Right lobe of liver (tissue), 6 donors: Measurements from ENCODE around the gene FSHR. TPM values are rescaled to one million over a fixed set of nuclear protein-coding genes. Genes with fewer than 3 reads are reported as not detected.

Experiments
- ATAC-seq, 4 donors: fragments of 200-7000 bp; cut with Tn5 transposase; one replicate each; pipeline ENCODE4 v1.9.1; 2020; ENCODE audit warnings: mild to moderate bottlenecking in 4 of 4, moderate library complexity in 4 of 4
- DNase-seq, 3 donors: peaks; one replicate each; pipeline ENCODE4 v3.0.0-alpha.2; 2020
- H3K27ac ChIP-seq, 3 donors: fragments of 200-600 bp; one replicate each; pipeline ENCODE4 v1.8.0; 2022
- H3K27me3 ChIP-seq, 2 donors: fragments of 200-600 bp; one replicate each; pipeline ENCODE4 v1.8.0; 2022
- H3K36me3 ChIP-seq, 4 donors: fragments of 200-600 bp; sonication (generic) in 1 of 4; one replicate each; pipeline versions ENCODE4 v1.5.1 to v1.8.0; 2017 to 2022; ENCODE audit warnings: control low read depth in 1 of 4
- H3K4me1 ChIP-seq, 4 donors: fragments of 200-600 bp; sonication (generic) in 1 of 4; one replicate each; pipeline versions ENCODE4 v1.5.1 to v1.8.0; 2017 to 2022; ENCODE audit warnings: control low read depth in 1 of 4
- H3K4me3 ChIP-seq, 3 donors: fragments of 200-600 bp; one replicate each; pipeline ENCODE4 v1.8.0; 2022
- H3K9me3 ChIP-seq, 4 donors: fragments of 200-600 bp; sonication (generic) in 1 of 4; one replicate each; pipeline versions ENCODE4 v1.5.1 to v1.8.0; 2017 to 2022; ENCODE audit warnings: control low read depth in 1 of 4
- CTCF ChIP-seq, 4 donors: fragments of 200-600 bp in 3 of 4; fragments of 450-650 bp in 1 of 4; IDR thresholded peaks; one replicate each; pipeline versions ENCODE4 v1.5.1 to v1.8.0; 2016 to 2022; ENCODE audit warnings: antibody characterized with exemption in 4 of 4, mild to moderate bottlenecking in 2 of 4
- POLR2A ChIP-seq: fragments of 450-650 bp; IDR thresholded peaks from one replicate; pipeline ENCODE4 v1.6.1; 2017; ENCODE audit warnings: antibody characterized with exemption, mild to moderate bottlenecking
- WGBS: methylation state at CpG from one replicate; pipeline ENCODE4 v1.1.6; 2018; ENCODE audit warnings: low coverage, low lambda C conversion rate; ENCODE audit not compliant: insufficient coverage; ENCODE audit errors: missing lambda C conversion rate; 5-methylcytosine and 5-hydroxymethylcytosine counted together
- intact Hi-C, 2 donors: fragments of 100-400 bp; cut with DNase I; formaldehyde crosslinking; loops; one replicate each; pipeline versions ENCODE4 v1.11.2 to v1.14.1; 2022
- total RNA-seq, 6 experiments: library from RNA; depleted of rRNA in 2 of 6; stranded (reverse); fragments of >200 nt in 2 of 6; fragmentation: NEBNext Ultra II Directional in 3 of 6; extraction: Animal tissue kit (Norgen Biotek cat#: 25700) in 3 of 6; gene quantifications; one replicate each; pipeline versions ENCODE4 v1.1.0 to v1.2.4, GENCODE V29; 2016 to 2023
- donor health status: DM: no; HTN: yes; CAD: no.
- donor health status: DM: no; HTN: no; CAD: no.
- donor health status: DM: no; HTN: no; CAD: no.
- donor health status: DM: no; HTN: yes; CAD: no.
- donor health status: DM: no; HTN: yes; CAD: no.

FSHR gene
- total RNA-seq, 6 experiments from 2014 or later, result 0.06 TPM; not detected in 5

GRCh38 chr2:48933828-48934497 lies 220.4 kb downstream of the FSHR start:
- TF ChIP-seq CTCF (IDR thresholded peaks at IDR 0.05) (no peak), POLR2A (no peak)
- Histone ChIP-seq H3K9me3 (no peaks in the 10 kb centered on the region), H3K36me3 (no peaks in the 10 kb centered on the region), H3K27me3 (no peaks in the 10 kb centered on the region), H3K4me1 (no peaks in the 10 kb centered on the region), H3K4me3 (no peak overlapping the region), H3K27ac (no peak overlapping the region)
- intact Hi-C loops, result no loop called here
- ATAC-seq, result no peak
- WGBS, result 57% methylated on average over 3 of the region's 5 CpGs
- DNase-seq, result no peak

GRCh38 chr2:48932667-48933066 lies 221.6 kb downstream of the FSHR start:
- 63% methylated on average over 4 of the region's 4 CpGs for WGBS
- intact Hi-C loops, result no loop called here
- no peak for TF ChIP-seq CTCF (IDR thresholded peaks at IDR 0.05)
- TF ChIP-seq POLR2A, result no peak
- Histone ChIP-seq H3K27me3 (no peaks in the 10 kb centered on the region), H3K9me3 (no peaks in the 10 kb centered on the region), H3K36me3 (no peaks in the 10 kb centered on the region), H3K4me1 (no peaks in the 10 kb centered on the region), H3K4me3 (no peak overlapping the region), H3K27ac (no peak overlapping the region)
- DNase-seq (no peak), ATAC-seq (no peak)

GRCh38 chr2:48929571-48930301 lies 224.6 kb downstream of the FSHR start:
- ATAC-seq (no peak), DNase-seq (no peak)
- H3K36me3 ChIP-seq, result no peaks in the 10 kb centered on the region
- intact Hi-C loops, result no loop called here
- no peak overlapping the region for H3K27ac ChIP-seq
- WGBS, result 33% methylated on average over 5 of the region's 6 CpGs
- H3K27me3 ChIP-seq, result no peaks in the 10 kb centered on the region
- no peak overlapping the region for H3K4me3 ChIP-seq
- no peaks in the 10 kb centered on the region for H3K4me1 ChIP-seq
- TF ChIP-seq CTCF (IDR thresholded peaks at IDR 0.05), result no peak
- no peak for TF ChIP-seq POLR2A
- no peaks in the 10 kb centered on the region for H3K9me3 ChIP-seq

GRCh38 chr2:48927355-48927754 lies 227.0 kb downstream of the FSHR start:
- WGBS, result 25% methylated on average over 2 of the region's 2 CpGs
- H3K27me3 ChIP-seq, result no peaks in the 10 kb centered on the region
- intact Hi-C loops, result no loop called here
- H3K27ac ChIP-seq, result no peak overlapping the region
- H3K4me3 ChIP-seq, result no peak overlapping the region
- H3K9me3 ChIP-seq, result no peaks in the 10 kb centered on the region
- DNase-seq (no peak), ATAC-seq (peak in 2 of 4 donors; percentile 11 to 64)
- TF ChIP-seq CTCF (IDR thresholded peaks at IDR 0.05), result no peak
- H3K36me3 ChIP-seq, result no peaks in the 10 kb centered on the region
- H3K4me1 ChIP-seq, result no peaks in the 10 kb centered on the region
